DND-41 (cell line): ENCODE results near the gene SELENOP.

Source experiments
- ATAC-seq: fragments of 200-7000 bp; cut with Tn5 transposase; 3 replicates; pipeline ENCODE4 v1.9.1; 2021; ENCODE audit warnings: low read depth; ENCODE audit not compliant: insufficient read depth
- DNase-seq: peaks from one replicate; pipeline ENCODE4 v3.0.0-alpha.2; 2020
- H2AFZ ChIP-seq: 2 replicates; pipeline ENCODE4 v1.6.0; 2012; ENCODE audit warnings: low read depth, low read length
- H3K27ac ChIP-seq: 2 replicates; pipeline ENCODE4 v1.5.1; 2012; ENCODE audit warnings: low read length, inconsistent platforms
- H3K27me3 ChIP-seq: fragments of 200-600 bp; sonication (generic); 2 replicates; pipeline ENCODE4 v1.6.0; 2012; ENCODE audit warnings: low read length, mild to moderate bottlenecking, inconsistent platforms; ENCODE audit not compliant: insufficient read depth, poor library complexity
- H3K36me3 ChIP-seq: 2 replicates; pipeline ENCODE4 v1.5.1; 2012; ENCODE audit warnings: low read length, inconsistent platforms; ENCODE audit not compliant: insufficient read depth
- H3K4me1 ChIP-seq: 2 replicates; pipeline ENCODE4 v1.5.1; 2012; ENCODE audit warnings: mild to moderate bottlenecking, low read length; ENCODE audit not compliant: insufficient read depth
- H3K4me2 ChIP-seq: 2 replicates; pipeline ENCODE4 v1.6.0; 2012; ENCODE audit warnings: mild to moderate bottlenecking, moderate library complexity, low read length, inconsistent platforms; ENCODE audit not compliant: insufficient read depth
- H3K4me3 ChIP-seq, 2 experiments: fragments of 200-600 bp in 1 of 2; shearing (Covaris generic) in 1 of 2; 2 replicates each; pipeline ENCODE4 v1.5.1; 2012 to 2016; ENCODE audit warnings: inconsistent platforms in 2 of 2, low read length in 2 of 2, mild to moderate bottlenecking in 2 of 2, low read depth in 1 of 2, moderate library complexity in 1 of 2
- H3K79me2 ChIP-seq: 2 replicates; pipeline ENCODE4 v1.6.0; 2012; ENCODE audit warnings: low read length, inconsistent platforms; ENCODE audit not compliant: insufficient read depth
- H3K9ac ChIP-seq: 2 replicates; pipeline ENCODE4 v1.6.0; 2012; ENCODE audit warnings: low read depth, mild to moderate bottlenecking, inconsistent platforms, low read length, moderate library complexity
- H3K9me3 ChIP-seq: 2 replicates; pipeline ENCODE4 v1.5.1; 2012; ENCODE audit warnings: low read length, moderate library complexity, mild to moderate bottlenecking, inconsistent platforms; ENCODE audit not compliant: insufficient read depth, severe bottlenecking
- H4K20me1 ChIP-seq: 2 replicates; pipeline ENCODE4 v1.6.0; 2012; ENCODE audit warnings: low read length; ENCODE audit not compliant: insufficient read depth
- CTCF ChIP-seq: IDR thresholded peaks from 2 replicates; pipeline ENCODE4 v1.5.1; 2012; ENCODE audit warnings: borderline replicate concordance, low read length, moderate library complexity, mild to moderate bottlenecking; ENCODE audit not compliant: poor library complexity, severe bottlenecking; ENCODE audit errors: extremely low read depth
- EZH2 ChIP-seq: IDR thresholded peaks from 3 replicates; pipeline ENCODE4 v1.6.1; 2012; ENCODE audit warnings: borderline replicate concordance, low read depth, mild to moderate bottlenecking, moderate library complexity, low read length, inconsistent platforms; ENCODE audit not compliant: severe bottlenecking

Gene SELENOP

DNA sequence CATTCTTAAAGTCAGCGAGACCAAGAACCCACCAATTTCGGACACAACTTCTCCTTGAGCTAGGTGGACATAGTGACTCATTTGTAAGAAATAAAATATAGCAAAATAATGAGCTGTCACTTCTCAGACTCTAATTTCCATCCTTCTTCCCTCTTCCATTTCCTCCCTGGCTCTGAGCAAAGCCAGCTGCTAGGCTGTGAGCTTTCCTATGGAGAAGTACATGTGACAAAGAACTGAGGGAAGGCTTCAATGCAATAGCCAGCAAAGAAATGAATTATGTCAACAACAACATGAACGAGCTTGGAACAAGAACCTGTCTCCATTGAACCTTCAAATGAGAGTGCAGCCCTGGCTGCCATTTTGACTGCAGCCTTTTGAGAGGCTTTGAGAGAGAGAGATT, 25.9 kb upstream of the SELENOP start:
- no peak overlapping the region for H3K4me2 ChIP-seq
- H3K27ac ChIP-seq, result no peak overlapping the region
- H3K36me3 ChIP-seq, result no peaks in the 10 kb centered on the region
- ATAC-seq (no peak), DNase-seq (no peak)
- H3K4me3 ChIP-seq, result no peak overlapping the region
- no peak overlapping the region for H2AFZ ChIP-seq
- H4K20me1 ChIP-seq, result no peaks in the 10 kb centered on the region
- no peaks in the 10 kb centered on the region for H3K4me1 ChIP-seq
- H3K27me3 ChIP-seq, result peaks cover 6% of the 10 kb centered on the region
- no peaks in the 10 kb centered on the region for H3K79me2 ChIP-seq
- TF ChIP-seq EZH2 (no peak), CTCF (no peak)
- H3K9ac ChIP-seq, result no peak overlapping the region
- no peaks in the 10 kb centered on the region for H3K9me3 ChIP-seq

GRCh38 chr5:42836070-42836769, 24.5 kb upstream of the SELENOP start:
- peaks cover 6% of the 10 kb centered on the region for H3K27me3 ChIP-seq
- H3K79me2 ChIP-seq, result no peaks in the 10 kb centered on the region
- ATAC-seq (no peak), DNase-seq (no peak)
- no peak for TF ChIP-seq EZH2
- TF ChIP-seq CTCF, result no peak
- H3K4me3 ChIP-seq, result no peak overlapping the region
- H3K4me2 ChIP-seq, result no peak overlapping the region
- no peaks in the 10 kb centered on the region for H3K36me3 ChIP-seq
- H3K9me3 ChIP-seq, result no peaks in the 10 kb centered on the region
- H4K20me1 ChIP-seq, result no peaks in the 10 kb centered on the region
- no peak overlapping the region for H3K9ac ChIP-seq
- no peaks in the 10 kb centered on the region for H3K4me1 ChIP-seq
- no peak overlapping the region for H2AFZ ChIP-seq
- no peak overlapping the region for H3K27ac ChIP-seq

- Histone ChIP-seq H3K79me2 (no peaks in the 10 kb centered on the region), H3K4me1 (no peaks in the 10 kb centered on the region), H3K27ac (no peak overlapping the region), H3K9me3 (no peaks in the 10 kb centered on the region), H2AFZ (no peak overlapping the region), H3K4me3 (no peak overlapping the region), H3K4me2 (no peak overlapping the region), H4K20me1 (no peaks in the 10 kb centered on the region), H3K36me3 (no peaks in the 10 kb centered on the region), H3K27me3 (no peaks in the 10 kb centered on the region), H3K9ac (no peak overlapping the region)
- no peak for DNase-seq
- ATAC-seq, result no peak
- TF ChIP-seq EZH2 (no peak), CTCF (no peak)
Measured at GRCh38 chr5:42832060-42832459, 20.4 kb upstream of the SELENOP start.

- H3K4me1 ChIP-seq, result no peaks in the 10 kb centered on the region
- H4K20me1 ChIP-seq, result no peaks in the 10 kb centered on the region
- no peaks in the 10 kb centered on the region for H3K79me2 ChIP-seq
- H3K9me3 ChIP-seq, result no peaks in the 10 kb centered on the region
- no peaks in the 10 kb centered on the region for H3K36me3 ChIP-seq
- DNase-seq (no peak), ATAC-seq (no peak)
- no peak overlapping the region for H2AFZ ChIP-seq
- no peaks in the 10 kb centered on the region for H3K27me3 ChIP-seq
- H3K27ac ChIP-seq, result no peak overlapping the region
- H3K9ac ChIP-seq, result no peak overlapping the region
- H3K4me2 ChIP-seq, result no peak overlapping the region
- no peak for TF ChIP-seq EZH2
- no peak for TF ChIP-seq CTCF
- H3K4me3 ChIP-seq, result no peak overlapping the region
Measured at GRCh38 chr5:42830924-42831323, 19.2 kb upstream of the SELENOP start.
